GM23338 (cell line): ENCODE results near the gene GNMT. TPM values are rescaled to one million over a fixed set of nuclear protein-coding genes. Genes with fewer than 3 reads are reported as not detected.

ENCODE experiments used
- ATAC-seq: fragments of 200-7000 bp; cut with Tn5 transposase; 3 replicates; pipeline ENCODE4 v1.9.1; 2020
- DNase-seq: peaks from one replicate; pipeline ENCODE4 v3.0.0-alpha.2; 2015; ENCODE audit warnings: low spot score
- H2AFZ ChIP-seq: fragments of 200-600 bp; sonication (generic); 2 replicates; pipeline ENCODE4 v1.8.0; 2016; ENCODE audit warnings: antibody characterized with exemption, mild to moderate bottlenecking, moderate library complexity
- H3F3A ChIP-seq: fragments of 200-600 bp; sonication (generic); replicated peaks from 2 replicates; pipeline ENCODE4 v1.8.0; 2017; ENCODE audit warnings: antibody characterized with exemption, mixed run types, low read depth
- H3K27ac ChIP-seq: fragments of 200-600 bp; sonication (generic); 2 replicates; pipeline ENCODE4 v1.6.1; 2016; ENCODE audit warnings: low read depth
- H3K27me3 ChIP-seq: fragments of 200-600 bp; sonication (generic); 2 replicates; pipeline ENCODE4 v1.8.0; 2016; ENCODE audit warnings: mild to moderate bottlenecking, mixed run types, moderate library complexity; ENCODE audit not compliant: insufficient read depth
- H3K36me3 ChIP-seq: fragments of 200-600 bp; sonication (generic); 2 replicates; pipeline ENCODE4 v1.8.0; 2016; ENCODE audit warnings: mild to moderate bottlenecking; ENCODE audit not compliant: insufficient read depth
- H3K4me1 ChIP-seq: fragments of 200-600 bp; sonication (generic); 2 replicates; pipeline ENCODE4 v1.8.0; 2016; ENCODE audit warnings: mild to moderate bottlenecking, moderate library complexity; ENCODE audit not compliant: insufficient read depth
- H3K4me2 ChIP-seq: fragments of 200-600 bp; sonication (generic); 2 replicates; pipeline ENCODE4 v1.7.1; 2017; ENCODE audit warnings: mixed run types
- H3K4me3 ChIP-seq: fragments of 200-600 bp; sonication (generic); 2 replicates; pipeline ENCODE4 v1.6.1; 2016; ENCODE audit warnings: mixed run types
- H3K79me2 ChIP-seq: fragments of 200-600 bp; sonication (generic); replicated peaks from 2 replicates; pipeline ENCODE4 v1.8.0; 2017; ENCODE audit warnings: mild to moderate bottlenecking; ENCODE audit not compliant: insufficient read depth
- H3K9me2 ChIP-seq: fragments of 200-600 bp; sonication (generic); 2 replicates; pipeline ENCODE4 v1.8.0; 2017; ENCODE audit not compliant: insufficient read depth
- H4K20me1 ChIP-seq: fragments of 200-600 bp; sonication (generic); replicated peaks from 2 replicates; pipeline ENCODE4 v1.8.0; 2017; ENCODE audit warnings: mild to moderate bottlenecking; ENCODE audit not compliant: insufficient read depth
- H3K27ac Mint-ChIP-seq: 2 replicates; pipeline ENCODE4 v1.8.0; 2020; ENCODE audit warnings: inconsistent platforms, mild to moderate bottlenecking, moderate library complexity, mixed read lengths
- H3K27me3 Mint-ChIP-seq: 3 replicates; pipeline ENCODE4 v1.8.0; 2022; ENCODE audit warnings: low read depth, mild to moderate bottlenecking, moderate library complexity, mixed read lengths, inconsistent platforms; ENCODE audit not compliant: insufficient read depth, poor library complexity
- H3K36me3 Mint-ChIP-seq: 3 replicates; pipeline ENCODE4 v1.8.0; 2021; ENCODE audit warnings: low read depth, mild to moderate bottlenecking, inconsistent platforms, moderate library complexity, mixed read lengths
- H3K4me1 Mint-ChIP-seq: 3 replicates; pipeline ENCODE4 v1.8.0; 2020; ENCODE audit warnings: mild to moderate bottlenecking, inconsistent platforms, mixed read lengths
- H3K4me3 Mint-ChIP-seq: 3 replicates; pipeline ENCODE4 v1.8.0; 2021; ENCODE audit warnings: moderate library complexity, mild to moderate bottlenecking, inconsistent platforms, mixed read lengths
- H3K9me3 Mint-ChIP-seq: 3 replicates; pipeline ENCODE4 v1.8.0; 2020; ENCODE audit warnings: moderate library complexity, mild to moderate bottlenecking, inconsistent platforms, mixed read lengths
- CREB1 ChIP-seq: fragments of 250-450 bp; sonication (Bioruptor Pico); IDR thresholded peaks from 2 replicates; pipeline ENCODE4 v1.5.0; 2020; ENCODE audit warnings: low read depth, mild to moderate bottlenecking, moderate library complexity
- EZH2 ChIP-seq: fragments of 200-600 bp; sonication (generic); IDR thresholded peaks from one replicate; pipeline ENCODE4 v1.8.0; 2017; ENCODE audit warnings: antibody characterized with exemption, mild to moderate bottlenecking, low read depth; ENCODE audit not compliant: unreplicated experiment
- EZH2phosphoT487 ChIP-seq: fragments of 200-600 bp; sonication (generic); IDR thresholded peaks from one replicate; pipeline ENCODE4 v1.8.1; 2018; ENCODE audit warnings: antibody characterized with exemption; ENCODE audit not compliant: unreplicated experiment
- JUNB ChIP-seq: IDR thresholded peaks from one replicate; pipeline ENCODE4 v1.6.1; 2016; ENCODE audit warnings: antibody characterized with exemption; ENCODE audit not compliant: unreplicated experiment
- NANOG ChIP-seq: IDR thresholded peaks from 2 replicates; pipeline ENCODE4 v1.6.1; 2016; ENCODE audit warnings: antibody characterized with exemption, borderline replicate concordance
- POLR2AphosphoS5 ChIP-seq: IDR thresholded peaks from 2 replicates; pipeline ENCODE4 v1.6.1; 2016; ENCODE audit warnings: antibody characterized with exemption, low read depth
- REST ChIP-seq: IDR thresholded peaks from one replicate; pipeline ENCODE4 v1.6.1; 2018; ENCODE audit warnings: antibody characterized with exemption; ENCODE audit not compliant: unreplicated experiment
- STAT1 ChIP-seq: IDR thresholded peaks from one replicate; pipeline ENCODE4 v1.6.1; 2016; ENCODE audit warnings: antibody characterized with exemption; ENCODE audit not compliant: unreplicated experiment
- ZNF114 ChIP-seq: fragments of 250-450 bp; sonication (Bioruptor Pico); IDR thresholded peaks from 2 replicates; pipeline ENCODE4 v1.5.0; 2020; ENCODE audit warnings: mild to moderate bottlenecking, moderate library complexity
- ZNF331 ChIP-seq: fragments of 250-450 bp; sonication (Bioruptor Pico); IDR thresholded peaks from 2 replicates; pipeline ENCODE4 v1.5.0; 2020; ENCODE audit warnings: low read depth, mild to moderate bottlenecking, moderate library complexity
- ZNF462 ChIP-seq: fragments of 250-450 bp; sonication (Bioruptor Pico); IDR thresholded peaks from 2 replicates; pipeline ENCODE4 v1.5.0; 2020; ENCODE audit warnings: mild to moderate bottlenecking, moderate library complexity
- polyA plus RNA-seq: library from polyadenylated mRNA; unstranded; fragments of >200 nt; fragmentation: Nextera tagmentation; extraction: Ambion mirVana; gene quantifications from 2 replicates; pipeline ENCODE4 v1.2.1, GENCODE V29; 2016
- total RNA-seq: library from RNA; depleted of rRNA; stranded (reverse); fragments of >200 nt; shearing (Covaris generic); gene quantifications from 2 replicates; pipeline ENCODE4 v1.2.3, GENCODE V29; 2014
- TF ChIP-seq, protein P1 (sequence below): IDR thresholded peaks from 2 replicates; pipeline ENCODE4 v1.6.1; 2016; ENCODE audit warnings: antibody characterized with exemption
- TF ChIP-seq, protein P2 (sequence below), 2 experiments: fragments of 200-600 bp in 1 of 2; sonication (generic) in 1 of 2; conservative IDR thresholded peaks; 2 replicates each; pipeline versions ENCODE4 v1.5.1 to v1.6.1; 2016 to 2017; ENCODE audit warnings: antibody characterized with exemption in 2 of 2, low read depth in 2 of 2, mild to moderate bottlenecking in 2 of 2, moderate library complexity in 1 of 2

The GNMT gene
- total and polyA plus RNA-seq, 2 experiments from 2014 or later: 0.52 TPM; not detected in 1

DNA sequence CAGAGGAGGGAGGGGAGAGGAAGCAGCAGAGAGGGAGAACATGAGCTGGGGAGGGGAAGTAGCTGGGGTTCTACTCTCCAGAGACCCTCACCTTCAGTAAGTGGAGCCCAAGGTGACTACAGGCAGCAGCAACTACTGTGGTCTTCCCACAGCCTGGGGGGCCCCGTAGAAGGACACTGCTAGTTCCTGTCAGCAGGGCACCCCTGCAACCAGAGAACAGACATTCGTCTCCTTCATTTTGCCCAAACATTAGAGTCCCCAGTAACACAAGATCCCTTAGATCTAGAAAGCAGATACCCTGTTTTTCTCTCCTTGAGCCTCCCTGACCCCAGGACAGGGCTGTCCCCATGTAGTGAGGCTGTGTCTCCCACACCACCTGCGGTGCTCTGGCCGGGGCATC lies 8.2 kb downstream of the GNMT start:
- Histone ChIP-seq H3K79me2 (no peaks in the 10 kb centered on the region), H2AFZ (no peak overlapping the region), H3K4me3 (no peak overlapping the region), H3K4me2 (no peak overlapping the region), H3K27ac (no peak overlapping the region), H3K9me2 (no peaks in the 10 kb centered on the region), H3K27me3 (no peaks in the 10 kb centered on the region), H3K36me3 (no peaks in the 10 kb centered on the region; the same call in 1 of the 2 replicates), H3K4me1 (no peaks in the 10 kb centered on the region), H4K20me1 (no peaks in the 10 kb centered on the region), H3F3A (0 out of 2 replicates have a peak, but pooled peaks cover 6% of the 10 kb centered on the region)
- TF ChIP-seq CREB1 (CRISPR knock-in tag): no peak
- no peak for TF ChIP-seq ZNF462 (CRISPR knock-in tag)
- no peak for TF ChIP-seq POLR2AphosphoS5
- TF ChIP-seq, protein P1, sequence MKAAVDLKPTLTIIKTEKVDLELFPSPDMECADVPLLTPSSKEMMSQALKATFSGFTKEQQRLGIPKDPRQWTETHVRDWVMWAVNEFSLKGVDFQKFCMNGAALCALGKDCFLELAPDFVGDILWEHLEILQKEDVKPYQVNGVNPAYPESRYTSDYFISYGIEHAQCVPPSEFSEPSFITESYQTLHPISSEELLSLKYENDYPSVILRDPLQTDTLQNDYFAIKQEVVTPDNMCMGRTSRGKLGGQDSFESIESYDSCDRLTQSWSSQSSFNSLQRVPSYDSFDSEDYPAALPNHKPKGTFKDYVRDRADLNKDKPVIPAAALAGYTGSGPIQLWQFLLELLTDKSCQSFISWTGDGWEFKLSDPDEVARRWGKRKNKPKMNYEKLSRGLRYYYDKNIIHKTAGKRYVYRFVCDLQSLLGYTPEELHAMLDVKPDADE: no peak
- TF ChIP-seq, protein P2, sequence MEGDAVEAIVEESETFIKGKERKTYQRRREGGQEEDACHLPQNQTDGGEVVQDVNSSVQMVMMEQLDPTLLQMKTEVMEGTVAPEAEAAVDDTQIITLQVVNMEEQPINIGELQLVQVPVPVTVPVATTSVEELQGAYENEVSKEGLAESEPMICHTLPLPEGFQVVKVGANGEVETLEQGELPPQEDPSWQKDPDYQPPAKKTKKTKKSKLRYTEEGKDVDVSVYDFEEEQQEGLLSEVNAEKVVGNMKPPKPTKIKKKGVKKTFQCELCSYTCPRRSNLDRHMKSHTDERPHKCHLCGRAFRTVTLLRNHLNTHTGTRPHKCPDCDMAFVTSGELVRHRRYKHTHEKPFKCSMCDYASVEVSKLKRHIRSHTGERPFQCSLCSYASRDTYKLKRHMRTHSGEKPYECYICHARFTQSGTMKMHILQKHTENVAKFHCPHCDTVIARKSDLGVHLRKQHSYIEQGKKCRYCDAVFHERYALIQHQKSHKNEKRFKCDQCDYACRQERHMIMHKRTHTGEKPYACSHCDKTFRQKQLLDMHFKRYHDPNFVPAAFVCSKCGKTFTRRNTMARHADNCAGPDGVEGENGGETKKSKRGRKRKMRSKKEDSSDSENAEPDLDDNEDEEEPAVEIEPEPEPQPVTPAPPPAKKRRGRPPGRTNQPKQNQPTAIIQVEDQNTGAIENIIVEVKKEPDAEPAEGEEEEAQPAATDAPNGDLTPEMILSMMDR (conservative IDR thresholded peaks at IDR 0.05; ENCODE audit: low read depth in 2 of 2): no peak
- TF ChIP-seq REST: no peak
- TF ChIP-seq NANOG: no peak
- no peak for TF ChIP-seq EZH2
- no peak for TF ChIP-seq ZNF331 (CRISPR knock-in tag)
- no peak for TF ChIP-seq ZNF114 (CRISPR knock-in tag)
- TF ChIP-seq JUNB: no peak
- no peak for TF ChIP-seq STAT1
- no peak for TF ChIP-seq EZH2phosphoT487
- H3K27me3 Mint-ChIP-seq: peaks cover 6% of the 10 kb centered on the region
- H3K9me3 Mint-ChIP-seq: no peaks in the 10 kb centered on the region
- H3K27ac Mint-ChIP-seq: no peak overlapping the region
- DNase-seq (no peak), ATAC-seq (no peak)
- peaks cover 6% of the 10 kb centered on the region; the same call in 2 of the 3 replicates for H3K4me1 Mint-ChIP-seq
- H3K36me3 Mint-ChIP-seq: peaks cover 4% of the 10 kb centered on the region; the same call in 2 of the 3 replicates
- no peak overlapping the region for H3K4me3 Mint-ChIP-seq
